ENCODE measurements around the gene SVEP1. TPM values are rescaled to one million over a fixed set of nuclear protein-coding genes. Genes with fewer than 3 reads are reported as not detected.

The SVEP1 gene
- polyA plus RNA-seq, 3 donors: under 0.01 TPM; not detected in 2

- no peak overlapping the region for H3K27ac Mint-ChIP-seq
- H3K27me3 Mint-ChIP-seq (ENCODE audit: low read depth in 3 of 3): peaks cover 43 to 58% (median 48%) of the 10 kb centered on the region in 3 donors
Observed at GRCh38 chr9:110583237-110583636, 3.7 kb upstream of the SVEP1 start.

GRCh38 chr9:110582156-110582555 lies 2.6 kb upstream of the SVEP1 start:
- Histone ChIP-seq H3K27me3 (ENCODE audit: control insufficient read depth in 2 of 2, insufficient read depth in 2 of 2, low read length in 2 of 2) (peaks cover 48 to 57% of the 10 kb centered on the region in 2 donors), H4K20me1 (ENCODE audit: insufficient read depth, low read length) (no peaks in the 10 kb centered on the region), H3K4me1 (ENCODE audit: control insufficient read depth in 1 of 2, insufficient read depth in 2 of 2, low read length in 2 of 2) (peaks cover 3 to 12% of the 10 kb centered on the region in 2 donors), H3K4me2 (replicated peaks; ENCODE audit: extremely low read depth, low read length, poor library complexity, severe bottlenecking) (no peak overlapping the region), H3K36me3 (replicated peaks in 1 of 2; ENCODE audit: control insufficient read depth in 1 of 2, insufficient read depth in 2 of 2, low read length in 2 of 2) (no peaks in the 10 kb centered on the region), H3K27ac (ENCODE audit: low read depth in 1 of 2, low read length in 2 of 2) (no peak overlapping the region), H2AFZ (ENCODE audit: insufficient read depth, low read depth, low read length, poor library complexity, severe bottlenecking) (no peak overlapping the region), H3K9ac (ENCODE audit: insufficient read depth, low read length, poor library complexity, severe bottlenecking) (no peak overlapping the region), H3K9me3 (replicated peaks in 1 of 2; ENCODE audit: control insufficient read depth in 1 of 2, insufficient read depth in 1 of 2, low read length in 2 of 2) (peaks cover 0 to 17% of the 10 kb centered on the region in 2 donors), H3K79me2 (ENCODE audit: insufficient read depth, low read length) (no peaks in the 10 kb centered on the region), H3K4me3 (replicated peaks in 1 of 3; ENCODE audit: low read depth in 2 of 3, low read length in 3 of 3) (no peak overlapping the region)
- H3K4me1 Mint-ChIP-seq: peaks cover 12% of the 10 kb centered on the region
- H3K27ac Mint-ChIP-seq: no peak overlapping the region
- 40% methylated on average over 1 of the region's 3 CpGs for WGBS (ENCODE audit: insufficient coverage)
- H3K27me3 Mint-ChIP-seq (ENCODE audit: low read depth in 3 of 3): peaks cover 48 to 69% (median 56%) of the 10 kb centered on the region in 3 donors
- peaks cover 2 to 12% (median 5%) of the 10 kb centered on the region in 7 donors for H3K9me3 Mint-ChIP-seq
- DNase-seq: no peak
- peak overlapping the region in 1 of 2 donors; percentile 13 for H3K4me3 Mint-ChIP-seq
- no peak for TF ChIP-seq CTCF (IDR thresholded peaks at IDR 0.05)
- intact Hi-C loops (cut with micrococcal nuclease): no loop called here
- H3K36me3 Mint-ChIP-seq: peaks cover 0 to 7% of the 10 kb centered on the region in 2 donors

More at GRCh38 chr9:110583237-110583636, 3.7 kb upstream of the SVEP1 start:
- Histone ChIP-seq H3K4me1 (ENCODE audit: control insufficient read depth in 1 of 2, insufficient read depth in 2 of 2, low read length in 2 of 2) (peaks cover 3 to 12% of the 10 kb centered on the region in 2 donors), H2AFZ (ENCODE audit: insufficient read depth, low read depth, low read length, poor library complexity, severe bottlenecking) (no peak overlapping the region), H3K27ac (ENCODE audit: low read depth in 1 of 2, low read length in 2 of 2) (no peak overlapping the region), H4K20me1 (ENCODE audit: insufficient read depth, low read length) (no peaks in the 10 kb centered on the region), H3K27me3 (ENCODE audit: control insufficient read depth in 2 of 2, insufficient read depth in 2 of 2, low read length in 2 of 2) (peaks cover 38 to 46% of the 10 kb centered on the region in 2 donors), H3K9ac (ENCODE audit: insufficient read depth, low read length, poor library complexity, severe bottlenecking) (no peak overlapping the region), H3K4me3 (replicated peaks in 1 of 3; ENCODE audit: low read depth in 2 of 3, low read length in 3 of 3) (no peak overlapping the region), H3K79me2 (ENCODE audit: insufficient read depth, low read length) (no peaks in the 10 kb centered on the region), H3K4me2 (replicated peaks; ENCODE audit: extremely low read depth, low read length, poor library complexity, severe bottlenecking) (no peak overlapping the region), H3K9me3 (replicated peaks in 1 of 2; ENCODE audit: control insufficient read depth in 1 of 2, insufficient read depth in 1 of 2, low read length in 2 of 2) (peaks cover 0 to 17% of the 10 kb centered on the region in 2 donors), H3K36me3 (replicated peaks in 1 of 2; ENCODE audit: control insufficient read depth in 1 of 2, insufficient read depth in 2 of 2, low read length in 2 of 2) (no peaks in the 10 kb centered on the region)
- no peak overlapping the region for H3K4me3 Mint-ChIP-seq
- no peak for DNase-seq
- H3K36me3 Mint-ChIP-seq: peaks cover 0 to 7% of the 10 kb centered on the region in 2 donors
- H3K4me1 Mint-ChIP-seq: peaks cover 12% of the 10 kb centered on the region
- intact Hi-C loops (cut with micrococcal nuclease): no loop called here
- no peak for TF ChIP-seq CTCF (IDR thresholded peaks at IDR 0.05)
- no CpG with 5 or more reads among the region's 4 CpGs for WGBS (ENCODE audit: insufficient coverage)
- peaks cover 4 to 15% (median 8%) of the 10 kb centered on the region in 7 donors for H3K9me3 Mint-ChIP-seq

Data from CD14-positive monocyte (primary cell).